ENCODE measurements around the gene MLF2.

DNA sequence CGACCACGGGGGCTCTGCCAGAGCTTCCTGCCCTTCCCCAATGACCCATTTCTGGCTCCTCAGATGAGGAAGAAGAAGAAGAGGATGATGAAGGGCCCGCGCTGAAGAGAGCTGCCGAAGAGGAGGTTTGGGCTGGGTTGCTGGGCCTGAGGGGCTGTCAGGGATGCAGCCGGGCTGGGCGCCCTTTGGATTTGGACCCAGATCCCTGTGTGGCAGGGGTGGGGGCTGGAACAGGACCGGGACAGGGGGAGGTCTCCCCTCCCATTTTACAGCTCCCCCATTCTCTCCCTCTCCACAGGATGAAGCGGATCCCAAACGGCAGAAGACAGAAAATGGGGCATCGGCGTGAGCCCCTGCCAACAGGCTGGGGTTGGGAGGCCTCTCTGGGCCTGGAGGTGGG is 17.2 kb upstream of the MLF2 start:
- no peak for TF ChIP-seq CTCF (IDR thresholded peaks at IDR 0.05 in 2 of 3, conservative IDR thresholded peaks at IDR 0.05 in 1 of 3; ENCODE audit: borderline replicate concordance in 1 of 3, insufficient read depth in 1 of 3, low read depth in 2 of 3, low read length in 2 of 3)
- no peak for TF ChIP-seq POLR2AphosphoS5 (IDR thresholded peaks at IDR 0.05; ENCODE audit: low read depth, low read length)
- TF ChIP-seq POLR2A (IDR thresholded peaks at IDR 0.05; ENCODE audit: borderline replicate concordance, extremely low read depth, insufficient read depth, insufficient read length), result no peak
- no peak for TF ChIP-seq EZH2phosphoT487 (IDR thresholded peaks at IDR 0.05; ENCODE audit: borderline replicate concordance)
- TF ChIP-seq, protein P1, sequence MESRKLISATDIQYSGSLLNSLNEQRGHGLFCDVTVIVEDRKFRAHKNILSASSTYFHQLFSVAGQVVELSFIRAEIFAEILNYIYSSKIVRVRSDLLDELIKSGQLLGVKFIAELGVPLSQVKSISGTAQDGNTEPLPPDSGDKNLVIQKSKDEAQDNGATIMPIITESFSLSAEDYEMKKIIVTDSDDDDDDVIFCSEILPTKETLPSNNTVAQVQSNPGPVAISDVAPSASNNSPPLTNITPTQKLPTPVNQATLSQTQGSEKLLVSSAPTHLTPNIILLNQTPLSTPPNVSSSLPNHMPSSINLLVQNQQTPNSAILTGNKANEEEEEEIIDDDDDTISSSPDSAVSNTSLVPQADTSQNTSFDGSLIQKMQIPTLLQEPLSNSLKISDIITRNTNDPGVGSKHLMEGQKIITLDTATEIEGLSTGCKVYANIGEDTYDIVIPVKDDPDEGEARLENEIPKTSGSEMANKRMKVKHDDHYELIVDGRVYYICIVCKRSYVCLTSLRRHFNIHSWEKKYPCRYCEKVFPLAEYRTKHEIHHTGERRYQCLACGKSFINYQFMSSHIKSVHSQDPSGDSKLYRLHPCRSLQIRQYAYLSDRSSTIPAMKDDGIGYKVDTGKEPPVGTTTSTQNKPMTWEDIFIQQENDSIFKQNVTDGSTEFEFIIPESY (IDR thresholded peaks at IDR 0.05; ENCODE audit: extremely low read depth, insufficient replicate concordance, low read length), result no peak
- no peak for TF ChIP-seq ELF1 (IDR thresholded peaks at IDR 0.05; ENCODE audit: borderline replicate concordance, low read depth)
- no peak for TF ChIP-seq EZH2 (IDR thresholded peaks at IDR 0.05)
- TF ChIP-seq TCF7L2 (IDR thresholded peaks at IDR 0.05; ENCODE audit: borderline replicate concordance, extremely low read depth, insufficient read depth, insufficient read length), result no peak

All from HCT116 (cell line).